Effector memory CD8-positive, alpha-beta T cell (primary cell): ENCODE measurements around the gene PPARGC1A.

Experiments
- ATAC-seq: fragments of 150-1000 bp; cut with Tn5 transposase; replicated peaks from 2 replicates; pipeline ENCODE4 v1.10.0; 2021; ENCODE audit warnings: mild to moderate bottlenecking, moderate library complexity
- DNase-seq, 3 experiments: peaks; one replicate each; pipeline ENCODE4 v3.0.0; 2021
- H3K27ac Mint-ChIP-seq, 2 donors: one replicate each; pipeline ENCODE4 v1.8.0; 2022; ENCODE audit warnings: mild to moderate bottlenecking in 2 of 2, mixed read lengths in 2 of 2, moderate library complexity in 2 of 2
- H3K27me3 Mint-ChIP-seq, 2 donors: one replicate each; pipeline ENCODE4 v1.8.0; 2022; ENCODE audit warnings: mixed read lengths in 2 of 2
- H3K36me3 Mint-ChIP-seq: one replicate; pipeline ENCODE4 v1.8.0; 2022; ENCODE audit warnings: mild to moderate bottlenecking, moderate library complexity, mixed read lengths; ENCODE audit not compliant: insufficient read depth
- H3K4me1 Mint-ChIP-seq, 2 donors: one replicate each; pipeline ENCODE4 v1.8.0; 2022; ENCODE audit warnings: low read depth in 2 of 2, mixed read lengths in 2 of 2
- H3K4me3 Mint-ChIP-seq, 2 donors: one replicate each; pipeline ENCODE4 v1.8.0; 2022; ENCODE audit warnings: mild to moderate bottlenecking in 2 of 2, mixed read lengths in 2 of 2, moderate library complexity in 2 of 2
- H3K9me3 Mint-ChIP-seq, 2 donors: one replicate each; pipeline ENCODE4 v1.8.0; 2022; ENCODE audit warnings: mixed read lengths in 2 of 2

The PPARGC1A gene

DNA sequence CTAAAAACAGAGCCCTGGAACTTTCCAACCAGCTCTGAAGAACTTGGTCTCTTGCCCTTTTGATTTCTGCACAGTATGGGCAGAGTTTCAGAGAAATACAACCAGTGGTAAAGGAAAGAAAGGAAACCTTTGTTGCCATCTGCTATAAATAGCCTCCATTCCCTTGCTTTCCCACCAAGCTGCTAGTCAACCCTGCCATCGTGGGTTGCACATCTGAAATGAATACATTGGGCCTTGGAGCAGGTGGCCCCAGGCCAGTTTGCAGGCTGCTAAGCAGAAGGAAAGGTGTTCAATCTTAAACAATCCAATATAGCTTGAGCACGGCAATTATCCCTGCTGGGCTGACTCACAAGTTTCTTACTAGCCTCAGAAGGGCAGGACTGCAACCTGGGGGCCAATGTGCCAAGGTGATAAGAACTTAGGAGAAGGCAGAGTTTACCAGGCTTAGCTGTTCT lies 142.5 kb downstream of the PPARGC1A start:
- no peaks in the 10 kb centered on the region for H3K36me3 Mint-ChIP-seq
- H3K9me3 Mint-ChIP-seq, result peaks cover 4 to 18% of the 10 kb centered on the region in 2 donors
- H3K27ac Mint-ChIP-seq, result no peak overlapping the region
- no peaks in the 10 kb centered on the region for H3K4me1 Mint-ChIP-seq
- ATAC-seq (no peak), DNase-seq (no peak)
- H3K4me3 Mint-ChIP-seq, result no peak overlapping the region
- no peaks in the 10 kb centered on the region for H3K27me3 Mint-ChIP-seq

DNA sequence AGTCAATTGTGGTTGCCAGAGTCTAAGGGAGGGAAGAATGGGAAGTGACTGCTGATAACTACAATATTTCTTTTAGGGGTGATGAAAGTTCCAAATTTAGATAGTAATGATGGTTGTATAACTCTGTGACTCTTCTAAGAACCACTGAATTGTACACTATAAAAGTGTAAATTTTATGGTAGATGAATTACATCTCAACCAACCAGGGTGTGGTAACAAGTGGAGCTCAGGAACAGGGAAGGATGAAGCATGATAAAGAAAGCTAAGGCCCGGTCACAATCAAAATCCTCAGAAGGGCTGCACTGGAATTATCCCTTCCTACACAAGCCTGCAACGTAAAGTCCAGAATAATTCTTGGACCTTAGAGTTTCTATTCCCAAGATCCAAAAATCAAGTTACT lies 143.2 kb downstream of the PPARGC1A start:
- no peak overlapping the region for H3K27ac Mint-ChIP-seq
- no peaks in the 10 kb centered on the region for H3K4me1 Mint-ChIP-seq
- no peak overlapping the region for H3K4me3 Mint-ChIP-seq
- no peak for ATAC-seq
- no peak for DNase-seq
- no peaks in the 10 kb centered on the region for H3K27me3 Mint-ChIP-seq
- H3K9me3 Mint-ChIP-seq, result peaks cover 4 to 16% of the 10 kb centered on the region in 2 donors
- H3K36me3 Mint-ChIP-seq, result no peaks in the 10 kb centered on the region

DNA sequence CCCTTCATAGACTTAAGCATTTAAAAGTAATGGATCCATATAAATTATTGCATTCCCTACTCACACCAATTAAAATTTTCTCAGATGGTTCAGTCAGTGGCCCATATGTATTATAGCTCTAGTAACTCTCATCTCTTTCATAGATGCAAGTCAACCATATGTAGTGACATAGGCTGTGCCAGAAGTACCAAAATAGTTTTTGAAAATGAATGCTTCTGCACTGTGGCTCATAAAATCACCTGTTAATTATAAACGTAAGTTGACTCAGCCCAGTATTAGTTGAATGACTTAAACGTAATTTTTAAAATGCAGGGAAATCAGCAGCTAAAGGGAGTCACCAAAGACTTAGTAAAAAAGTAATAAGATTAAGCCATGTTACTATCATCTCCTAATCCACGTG lies 143.8 kb downstream of the PPARGC1A start:
- H3K27ac Mint-ChIP-seq, result no peak overlapping the region
- no peak for ATAC-seq
- H3K4me3 Mint-ChIP-seq, result no peak overlapping the region
- no peaks in the 10 kb centered on the region for H3K27me3 Mint-ChIP-seq
- no peak for DNase-seq
- no peaks in the 10 kb centered on the region for H3K4me1 Mint-ChIP-seq
- peaks cover 4 to 10% of the 10 kb centered on the region in 2 donors for H3K9me3 Mint-ChIP-seq
- no peaks in the 10 kb centered on the region for H3K36me3 Mint-ChIP-seq

DNA sequence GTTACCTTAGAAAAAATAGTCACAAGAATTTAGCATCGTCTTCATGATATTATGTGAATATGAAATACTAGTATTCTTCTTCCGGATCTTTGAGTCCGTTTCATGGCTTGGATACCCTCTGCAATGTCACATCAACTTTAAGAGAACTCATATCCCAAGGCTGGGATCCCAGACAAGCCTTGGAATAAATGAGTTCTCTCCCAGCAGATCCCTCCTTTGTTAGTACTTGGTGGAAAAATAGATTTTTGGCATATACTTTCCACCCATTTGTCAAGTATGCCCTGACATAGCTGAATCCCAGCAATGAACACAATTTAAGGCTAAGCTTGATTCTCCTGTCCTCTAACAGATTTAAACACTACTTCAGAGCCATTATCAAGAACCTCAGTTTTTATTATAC lies 144.5 kb downstream of the PPARGC1A start:
- no peaks in the 10 kb centered on the region for H3K36me3 Mint-ChIP-seq
- no peak overlapping the region for H3K4me3 Mint-ChIP-seq
- no peak overlapping the region for H3K27ac Mint-ChIP-seq
- H3K27me3 Mint-ChIP-seq, result no peaks in the 10 kb centered on the region
- H3K9me3 Mint-ChIP-seq, result peaks cover 2 to 7% of the 10 kb centered on the region in 2 donors
- no peak for DNase-seq
- no peak for ATAC-seq
- H3K4me1 Mint-ChIP-seq, result no peaks in the 10 kb centered on the region
